ENCODE results near the gene FBXL15. TPM values are rescaled to one million over a fixed set of nuclear protein-coding genes. Genes with fewer than 3 reads are reported as not detected.

FBXL15 gene
- total and polyA plus RNA-seq, 2 of the 13 experiments (the other 11 are each of a cell fraction or from before 2014, with no cell fraction given), result 4.3 to 8.3 TPM

GRCh38 chr10:102422545-102423129, 2.0 kb downstream of the FBXL15 start (continued):
- TF ChIP-seq ZNF761 (CRISPR knock-in tag; conservative IDR thresholded peaks at IDR 0.05), result 0 out of 2 replicates have a peak, but pooled peaks have one; percentile 52
- peak; percentile 42; the same call in 1 of the 2 replicates for TF ChIP-seq BCL6 (CRISPR knock-in tag; IDR thresholded peaks at IDR 0.05)
- no peak for TF ChIP-seq ZNF784 (CRISPR knock-in tag; IDR thresholded peaks at IDR 0.05; ENCODE audit: borderline replicate concordance)
- peak; percentile 89 for TF ChIP-seq GTF3A (CRISPR knock-in tag; conservative IDR thresholded peaks at IDR 0.05)
- TF ChIP-seq ZNF18 (CRISPR knock-in tag; IDR thresholded peaks at IDR 0.05; ENCODE audit: insufficient replicate concordance), result no peak
- peak; percentile 92 for TF ChIP-seq ATF5 (CRISPR knock-in tag; IDR thresholded peaks at IDR 0.05; ENCODE audit: low read depth)
- TF ChIP-seq ZSCAN29 (CRISPR knock-in tag; conservative IDR thresholded peaks at IDR 0.05), result 0 out of 2 replicates have a peak, but pooled peaks have one; percentile 49
- TF ChIP-seq ZBED4 (CRISPR knock-in tag; IDR thresholded peaks at IDR 0.05; ENCODE audit: borderline replicate concordance), result 0 out of 2 replicates have a peak, but pooled peaks have one; percentile 44
- no peak for TF ChIP-seq ZNF576 (CRISPR knock-in tag; IDR thresholded peaks at IDR 0.05)
- 0 out of 2 replicates have a peak, but pooled peaks have one; percentile 53 for TF ChIP-seq ZNF512 (CRISPR knock-in tag; IDR thresholded peaks at IDR 0.05)
- TF ChIP-seq CCDC6 (CRISPR knock-in tag; IDR thresholded peaks at IDR 0.05), result peak; percentile 89
- peak; percentile 85 for TF ChIP-seq MIER3 (CRISPR knock-in tag; IDR thresholded peaks at IDR 0.05; ENCODE audit: borderline replicate concordance)
- TF ChIP-seq DMAP1 (CRISPR knock-in tag; IDR thresholded peaks at IDR 0.05), result peak; percentile 84
- no peak for TF ChIP-seq ZNF354B (CRISPR knock-in tag; IDR thresholded peaks at IDR 0.05)
- TF ChIP-seq CBFB (CRISPR knock-in tag; IDR thresholded peaks at IDR 0.05), result peak; percentile 80
- TF ChIP-seq NPAS2 (CRISPR knock-in tag; IDR thresholded peaks at IDR 0.05; ENCODE audit: borderline replicate concordance), result no peak
- peak; percentile 87 for TF ChIP-seq ZGPAT (CRISPR knock-in tag; IDR thresholded peaks at IDR 0.05)
- 0 out of 2 replicates have a peak, but pooled peaks have one; percentile 44 for TF ChIP-seq ZFP1 (CRISPR knock-in tag; IDR thresholded peaks at IDR 0.05)
- peak; percentile 89 for TF ChIP-seq BORCS8-MEF2B (CRISPR knock-in tag; IDR thresholded peaks at IDR 0.05)

Measured in HepG2 (cell line).